Measurements from ENCODE around the gene TSPAN18.

Gene TSPAN18

GRCh38 chr11:44979543-44980399 is 253.0 kb downstream of the TSPAN18 start:
- no peak for DNase-seq (ENCODE audit: low spot score)

- no peak for DNase-seq (ENCODE audit: low spot score)
Measured at GRCh38 chr11:44980533-44981427, 254.0 kb downstream of the TSPAN18 start.
